Measurements from ENCODE around the gene COL23A1. TPM values are rescaled to one million over a fixed set of nuclear protein-coding genes. Genes with fewer than 3 reads are reported as not detected.

COL23A1 gene
- total RNA-seq, 1 donor from 2014 or later: 75.2 TPM

DNA sequence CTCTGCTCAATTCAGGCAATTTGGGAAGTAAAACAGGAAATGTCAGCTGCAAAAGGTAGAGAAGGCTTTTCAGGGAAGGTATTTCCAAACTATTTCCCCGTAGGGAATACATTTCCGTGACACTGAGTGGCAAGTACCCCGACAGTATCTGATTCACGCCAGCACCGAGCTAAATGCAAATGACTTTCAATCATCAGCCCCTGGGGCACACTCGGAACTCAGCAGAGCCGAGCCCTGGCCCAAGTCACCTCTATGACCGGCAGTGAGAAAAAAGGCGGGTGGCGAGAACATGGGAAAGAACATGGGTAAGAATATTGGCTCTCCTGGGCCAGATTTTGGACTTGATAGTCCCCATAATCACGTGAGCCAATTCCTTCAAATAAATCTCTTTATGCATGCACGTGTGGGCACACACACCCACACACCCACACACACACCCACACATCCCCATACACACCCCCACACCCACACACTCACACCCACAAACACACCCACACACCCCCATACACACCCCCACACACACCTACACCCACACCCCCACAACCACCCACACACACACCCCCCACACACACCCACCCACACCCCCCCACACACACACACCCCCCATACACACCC is 43.0 kb downstream of the COL23A1 start:
- no peak for DNase-seq (ENCODE audit: low spot score)
- H3K9me3 Mint-ChIP-seq (ENCODE audit: unreplicated experiment): no peaks in the 10 kb centered on the region
- TF ChIP-seq, protein P1, sequence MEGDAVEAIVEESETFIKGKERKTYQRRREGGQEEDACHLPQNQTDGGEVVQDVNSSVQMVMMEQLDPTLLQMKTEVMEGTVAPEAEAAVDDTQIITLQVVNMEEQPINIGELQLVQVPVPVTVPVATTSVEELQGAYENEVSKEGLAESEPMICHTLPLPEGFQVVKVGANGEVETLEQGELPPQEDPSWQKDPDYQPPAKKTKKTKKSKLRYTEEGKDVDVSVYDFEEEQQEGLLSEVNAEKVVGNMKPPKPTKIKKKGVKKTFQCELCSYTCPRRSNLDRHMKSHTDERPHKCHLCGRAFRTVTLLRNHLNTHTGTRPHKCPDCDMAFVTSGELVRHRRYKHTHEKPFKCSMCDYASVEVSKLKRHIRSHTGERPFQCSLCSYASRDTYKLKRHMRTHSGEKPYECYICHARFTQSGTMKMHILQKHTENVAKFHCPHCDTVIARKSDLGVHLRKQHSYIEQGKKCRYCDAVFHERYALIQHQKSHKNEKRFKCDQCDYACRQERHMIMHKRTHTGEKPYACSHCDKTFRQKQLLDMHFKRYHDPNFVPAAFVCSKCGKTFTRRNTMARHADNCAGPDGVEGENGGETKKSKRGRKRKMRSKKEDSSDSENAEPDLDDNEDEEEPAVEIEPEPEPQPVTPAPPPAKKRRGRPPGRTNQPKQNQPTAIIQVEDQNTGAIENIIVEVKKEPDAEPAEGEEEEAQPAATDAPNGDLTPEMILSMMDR (IDR thresholded peaks at IDR 0.05; ENCODE audit: unreplicated experiment): no peak
- no peak overlapping the region for H3K4me3 Mint-ChIP-seq (ENCODE audit: unreplicated experiment)
- H3K27ac Mint-ChIP-seq (ENCODE audit: unreplicated experiment): no peak overlapping the region
- H3K4me1 Mint-ChIP-seq (ENCODE audit: unreplicated experiment): peaks cover 46% of the 10 kb centered on the region
- peaks cover 4% of the 10 kb centered on the region for H3K36me3 Mint-ChIP-seq (ENCODE audit: low read depth, unreplicated experiment)
- H3K27me3 Mint-ChIP-seq (ENCODE audit: unreplicated experiment): peaks cover 4% of the 10 kb centered on the region

DNA sequence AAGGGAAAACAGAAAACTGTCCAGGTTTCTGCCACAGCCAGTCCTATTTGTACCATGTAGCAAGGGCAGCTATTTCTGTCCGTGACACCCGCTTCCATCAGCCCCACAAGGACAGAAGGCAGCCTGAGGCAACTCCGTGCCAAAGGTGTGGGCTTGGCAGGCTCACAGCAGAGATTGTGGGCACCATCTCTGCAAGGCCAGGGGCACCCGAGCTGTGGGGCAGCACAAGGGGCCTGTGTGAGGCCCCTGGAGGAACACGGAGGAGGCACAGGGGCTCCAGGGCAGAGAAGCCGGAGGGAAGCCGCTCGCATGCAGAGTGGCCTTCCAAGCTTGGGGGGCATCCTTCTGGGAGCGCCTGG is 43.5 kb downstream of the COL23A1 start:
- no peak for DNase-seq (ENCODE audit: low spot score)
- no peak overlapping the region for H3K4me3 Mint-ChIP-seq (ENCODE audit: unreplicated experiment)
- H3K4me1 Mint-ChIP-seq (ENCODE audit: unreplicated experiment): peaks cover 41% of the 10 kb centered on the region
- no peak overlapping the region for H3K27ac Mint-ChIP-seq (ENCODE audit: unreplicated experiment)
- TF ChIP-seq, protein P1 (IDR thresholded peaks at IDR 0.05; ENCODE audit: unreplicated experiment): no peak
- no peaks in the 10 kb centered on the region for H3K9me3 Mint-ChIP-seq (ENCODE audit: unreplicated experiment)
- peaks cover 4% of the 10 kb centered on the region for H3K27me3 Mint-ChIP-seq (ENCODE audit: unreplicated experiment)
- peaks cover 4% of the 10 kb centered on the region for H3K36me3 Mint-ChIP-seq (ENCODE audit: low read depth, unreplicated experiment)

DNA sequence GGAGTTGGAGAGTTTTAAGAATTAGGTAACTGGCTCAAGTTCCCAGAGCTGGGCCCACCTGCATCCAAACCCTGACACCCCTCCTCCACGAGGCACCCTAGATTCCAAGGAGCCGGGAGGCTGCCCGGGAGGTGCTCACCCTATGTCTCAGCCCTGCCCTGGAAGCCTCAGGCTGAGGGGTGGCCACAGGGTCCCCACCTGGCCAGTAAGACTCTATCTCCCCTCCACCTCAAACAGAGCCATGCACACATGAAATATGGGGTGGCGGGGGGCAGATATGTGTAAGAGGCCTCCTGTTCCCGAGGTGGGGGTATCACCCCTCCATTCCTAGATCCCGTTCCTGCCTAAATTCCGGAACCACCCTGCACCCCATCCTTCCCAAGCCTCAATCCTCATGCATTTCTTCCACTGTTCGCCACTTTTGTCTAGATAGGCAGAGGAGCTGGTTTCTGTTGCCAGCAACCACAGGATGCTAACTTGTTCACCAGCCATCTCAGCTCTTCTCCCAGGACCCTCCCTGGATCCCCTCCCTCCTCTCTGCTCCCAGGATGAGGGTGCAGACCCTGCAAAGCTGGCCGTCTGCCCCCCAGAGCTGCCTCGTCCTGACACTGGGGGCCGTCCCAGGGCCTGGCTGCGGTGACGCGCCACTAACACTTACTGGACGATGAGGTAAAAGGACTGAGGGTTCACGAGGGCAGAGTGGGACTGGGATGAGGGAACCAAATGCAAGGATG is 44.1 kb downstream of the COL23A1 start:
- no peak overlapping the region for H3K4me3 Mint-ChIP-seq (ENCODE audit: unreplicated experiment)
- peaks cover 36% of the 10 kb centered on the region for H3K4me1 Mint-ChIP-seq (ENCODE audit: unreplicated experiment)
- no peaks in the 10 kb centered on the region for H3K9me3 Mint-ChIP-seq (ENCODE audit: unreplicated experiment)
- peaks cover 4% of the 10 kb centered on the region for H3K36me3 Mint-ChIP-seq (ENCODE audit: low read depth, unreplicated experiment)
- DNase-seq (ENCODE audit: low spot score): no peak
- no peak overlapping the region for H3K27ac Mint-ChIP-seq (ENCODE audit: unreplicated experiment)
- peaks cover 4% of the 10 kb centered on the region for H3K27me3 Mint-ChIP-seq (ENCODE audit: unreplicated experiment)
- TF ChIP-seq, protein P1 (IDR thresholded peaks at IDR 0.05; ENCODE audit: unreplicated experiment): no peak

DNA sequence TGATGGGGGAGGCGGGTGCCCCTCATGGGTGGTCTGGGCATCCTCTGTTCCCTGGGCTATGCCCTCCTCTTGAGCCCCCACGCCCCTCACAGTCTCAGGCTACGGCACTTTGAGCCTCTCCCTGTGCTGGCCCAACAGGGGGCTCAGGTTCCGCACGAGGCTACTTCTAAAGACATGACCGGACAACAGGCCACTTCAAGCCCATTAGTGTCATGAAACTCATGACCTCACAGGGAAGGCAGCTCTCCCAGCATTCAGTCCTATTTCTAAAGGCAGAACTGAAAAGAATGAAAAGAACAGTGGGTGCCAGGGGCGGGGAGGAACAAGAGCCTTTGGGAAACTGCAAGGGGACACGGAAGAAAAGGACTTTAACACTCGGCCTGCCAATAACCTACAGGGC is 45.0 kb downstream of the COL23A1 start:
- H3K4me1 Mint-ChIP-seq (ENCODE audit: unreplicated experiment): peaks cover 35% of the 10 kb centered on the region
- DNase-seq (ENCODE audit: low spot score): no peak
- H3K4me3 Mint-ChIP-seq (ENCODE audit: unreplicated experiment): no peak overlapping the region
- peaks cover 4% of the 10 kb centered on the region for H3K27me3 Mint-ChIP-seq (ENCODE audit: unreplicated experiment)
- H3K9me3 Mint-ChIP-seq (ENCODE audit: unreplicated experiment): no peaks in the 10 kb centered on the region
- H3K27ac Mint-ChIP-seq (ENCODE audit: unreplicated experiment): no peak overlapping the region
- H3K36me3 Mint-ChIP-seq (ENCODE audit: low read depth, unreplicated experiment): peaks cover 4% of the 10 kb centered on the region
- TF ChIP-seq, protein P1 (IDR thresholded peaks at IDR 0.05; ENCODE audit: unreplicated experiment): no peak

DNA sequence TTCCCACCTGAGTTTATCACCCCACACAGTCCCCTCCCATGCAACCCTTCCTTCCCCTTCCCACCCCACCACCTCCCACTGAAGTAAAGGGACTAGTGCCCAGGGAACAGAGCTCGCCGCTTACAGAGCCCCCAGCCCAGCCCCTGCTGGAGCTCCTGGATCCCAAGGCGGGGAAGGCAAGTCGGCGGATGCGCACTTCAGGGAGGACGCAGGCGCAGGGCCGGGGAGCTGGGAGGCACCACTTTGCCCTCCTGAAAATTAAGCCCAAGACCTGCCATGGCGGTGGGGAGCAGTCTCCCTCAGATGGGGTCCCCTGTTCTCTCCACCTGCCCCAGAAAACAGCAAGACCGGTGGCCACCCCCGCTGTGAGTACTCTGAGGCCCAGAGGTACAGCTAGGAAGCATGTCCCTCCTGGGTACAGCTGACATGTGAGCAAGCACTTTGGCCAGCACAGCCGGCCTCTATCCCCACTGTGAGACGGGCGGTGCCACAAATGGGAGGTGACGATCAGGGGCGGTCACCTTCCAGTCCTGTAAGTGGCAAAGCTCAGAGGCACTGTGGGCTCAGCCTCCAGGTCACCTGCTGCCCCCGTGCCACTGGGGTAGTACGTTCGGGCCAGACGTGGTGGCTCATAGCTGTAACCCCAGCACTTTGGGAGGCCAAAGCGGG is 45.9 kb downstream of the COL23A1 start:
- Mint-ChIP-seq H3K4me1 (ENCODE audit: unreplicated experiment) (peaks cover 35% of the 10 kb centered on the region), H3K9me3 (ENCODE audit: unreplicated experiment) (no peaks in the 10 kb centered on the region), H3K36me3 (ENCODE audit: low read depth, unreplicated experiment) (peaks cover 4% of the 10 kb centered on the region), H3K27ac (ENCODE audit: unreplicated experiment) (no peak overlapping the region), H3K27me3 (ENCODE audit: unreplicated experiment) (peaks cover 4% of the 10 kb centered on the region), H3K4me3 (ENCODE audit: unreplicated experiment) (no peak overlapping the region)
- DNase-seq (ENCODE audit: low spot score): no peak
- TF ChIP-seq, protein P1 (IDR thresholded peaks at IDR 0.05; ENCODE audit: unreplicated experiment): no peak
